Measurements from ENCODE around the gene RECK.
"Not testable (repeated sequence)": the region's sequence is repeated elsewhere in the genome, so short reads cannot be mapped to it uniquely, and the experiment has no call there.

RECK gene

DNA sequence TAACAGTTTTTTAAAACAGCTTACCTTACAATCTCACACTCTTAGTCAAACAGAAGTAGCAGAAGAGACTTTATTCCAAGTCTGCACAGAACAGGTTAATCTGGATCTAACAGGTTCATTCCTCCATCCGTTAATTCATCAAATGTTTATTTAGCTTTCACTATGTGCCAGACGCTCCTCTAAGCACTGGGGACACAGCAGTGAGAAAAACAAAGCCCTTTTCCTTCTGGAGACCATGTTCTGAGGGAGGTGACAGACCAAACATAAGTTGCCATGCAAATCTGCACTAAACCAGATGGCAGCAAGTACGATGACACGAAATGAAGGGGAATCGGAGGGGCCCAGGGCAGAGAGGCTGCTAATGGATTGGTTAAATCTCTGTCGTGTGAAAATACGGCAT, 82.8 kb downstream of the RECK start:
- no peak for DNase-seq

DNA sequence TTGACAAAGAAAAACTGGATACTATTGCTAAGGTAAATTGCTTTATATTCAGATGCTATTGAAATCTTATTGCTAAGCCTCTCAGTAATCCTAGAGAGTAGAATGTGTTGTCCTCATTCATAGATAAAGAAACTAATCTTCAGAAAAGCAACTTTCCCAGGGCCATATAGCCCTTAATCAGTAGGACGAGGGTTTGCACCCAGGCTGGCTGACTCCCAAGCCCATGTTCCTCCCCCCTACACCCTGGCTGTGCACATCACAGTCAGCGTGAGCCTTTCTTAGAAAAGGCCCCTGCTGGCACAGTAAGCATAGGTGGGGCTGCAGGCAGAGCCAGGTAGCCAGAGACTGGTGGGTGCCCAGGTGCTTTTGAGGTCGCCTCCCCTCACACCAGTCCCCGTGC, 84.0 kb downstream of the RECK start:
- DNase-seq, result no peak

DNA sequence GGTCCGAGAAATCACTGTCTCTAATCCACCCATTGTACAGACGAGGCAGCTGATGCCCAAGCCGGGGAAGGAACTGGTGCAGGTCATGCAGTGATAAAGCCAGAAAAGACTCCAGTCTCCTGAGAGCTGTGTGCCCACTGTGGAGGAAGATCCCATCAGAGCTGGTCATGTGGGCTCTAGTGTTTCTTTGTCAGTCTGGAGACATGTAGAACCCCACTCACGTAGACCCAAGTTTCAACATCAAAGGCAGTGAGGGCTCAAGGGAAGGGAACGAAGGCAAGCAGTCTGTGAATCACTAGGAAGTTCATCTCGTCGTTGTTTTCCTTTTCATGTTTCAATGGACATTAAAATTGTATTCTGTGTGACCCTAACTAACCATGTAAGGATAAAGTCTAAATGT, 85.3 kb downstream of the RECK start:
- DNase-seq, result no peak

DNA sequence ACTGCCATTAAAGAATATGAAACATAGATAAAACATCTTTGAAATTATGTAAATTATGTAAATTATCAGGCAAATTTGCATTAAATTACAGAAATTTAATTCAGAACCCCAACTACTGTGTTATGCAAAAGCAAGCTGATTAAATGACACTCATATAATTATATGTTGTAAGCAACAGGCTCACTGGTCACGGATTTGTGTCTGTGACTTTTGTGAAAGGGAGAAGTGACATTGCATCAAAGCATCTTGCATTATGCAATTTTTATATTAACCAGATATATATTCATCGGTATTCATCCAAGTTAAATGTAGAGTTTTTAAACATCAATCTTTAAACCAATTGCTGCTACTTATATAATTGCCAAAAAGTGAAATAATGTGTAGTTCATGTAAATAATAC, 86.8 kb downstream of the RECK start:
- no peak for DNase-seq

DNA sequence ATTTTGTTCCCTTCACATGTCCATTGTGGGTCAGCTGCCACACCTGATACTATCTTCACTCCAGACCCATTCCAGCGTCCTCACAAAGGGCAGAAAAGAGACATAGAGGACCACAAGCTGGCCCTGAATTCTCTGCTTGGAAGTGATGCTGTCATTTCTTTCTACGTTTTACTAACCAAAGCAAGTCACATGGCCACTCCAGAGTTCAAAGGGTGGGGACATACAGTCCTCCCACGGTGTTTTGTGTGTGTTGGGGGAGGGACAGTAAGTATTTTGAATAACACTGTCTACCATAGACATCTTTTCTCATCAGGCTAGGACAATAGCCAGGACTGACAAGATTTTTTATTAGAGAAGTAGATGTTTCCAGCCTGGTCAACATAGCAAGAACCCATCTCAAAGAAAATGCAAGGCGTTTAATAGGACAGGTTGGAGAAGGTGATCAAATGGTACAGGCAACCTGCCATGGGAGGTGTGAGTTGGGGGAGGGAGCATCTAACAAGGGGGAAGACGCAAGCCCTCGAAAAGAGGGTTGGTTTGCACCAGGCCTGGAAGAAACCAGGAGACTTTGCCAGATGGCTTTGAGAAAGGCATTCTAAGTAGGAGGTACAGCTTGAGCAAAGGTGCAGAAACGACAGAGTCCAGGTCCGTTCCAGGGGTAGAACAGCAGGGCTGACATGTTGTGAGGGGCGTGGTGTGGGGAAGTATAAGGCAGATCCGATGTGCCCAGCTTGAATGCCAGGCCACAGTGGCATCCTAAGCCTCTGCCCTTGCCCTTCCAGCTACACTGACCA, 88.5 kb downstream of the RECK start:
- DNase-seq, result no peak

DNA sequence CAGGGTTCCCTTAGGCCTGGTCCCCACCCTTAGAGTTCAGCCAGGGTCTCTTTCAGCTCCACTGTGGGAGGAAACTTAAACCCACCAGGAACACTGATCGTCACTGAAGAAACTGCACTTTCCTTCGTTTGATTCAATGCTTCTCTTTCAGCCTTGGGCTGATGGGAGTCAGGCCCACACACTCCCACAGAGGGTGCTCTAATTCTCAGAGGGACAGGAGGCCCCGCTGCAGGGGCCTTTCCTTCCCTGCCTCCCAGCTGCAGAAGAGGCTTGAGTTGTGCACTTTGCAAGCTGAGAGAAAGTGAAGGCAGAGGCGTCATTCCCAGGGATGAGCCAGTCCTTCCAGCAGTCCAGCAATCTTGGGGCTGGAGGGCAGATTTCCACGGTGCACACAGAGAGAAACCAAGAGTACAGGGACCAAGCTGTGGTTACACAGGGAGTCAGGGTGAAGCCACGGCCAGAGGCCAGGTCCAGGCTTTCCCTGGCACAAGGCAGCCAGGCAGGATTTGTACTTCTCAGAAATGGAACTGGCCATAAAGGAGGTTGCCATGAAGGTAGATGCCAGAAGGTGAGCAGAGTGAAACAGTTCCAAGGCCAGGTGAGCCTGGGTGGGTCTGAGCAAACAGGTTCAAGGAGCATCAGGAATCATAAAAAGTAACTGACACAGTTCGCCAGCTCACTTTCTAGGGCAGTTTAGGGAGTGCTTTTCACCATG, 89.5 kb downstream of the RECK start:
- DNase-seq, result no peak

DNA sequence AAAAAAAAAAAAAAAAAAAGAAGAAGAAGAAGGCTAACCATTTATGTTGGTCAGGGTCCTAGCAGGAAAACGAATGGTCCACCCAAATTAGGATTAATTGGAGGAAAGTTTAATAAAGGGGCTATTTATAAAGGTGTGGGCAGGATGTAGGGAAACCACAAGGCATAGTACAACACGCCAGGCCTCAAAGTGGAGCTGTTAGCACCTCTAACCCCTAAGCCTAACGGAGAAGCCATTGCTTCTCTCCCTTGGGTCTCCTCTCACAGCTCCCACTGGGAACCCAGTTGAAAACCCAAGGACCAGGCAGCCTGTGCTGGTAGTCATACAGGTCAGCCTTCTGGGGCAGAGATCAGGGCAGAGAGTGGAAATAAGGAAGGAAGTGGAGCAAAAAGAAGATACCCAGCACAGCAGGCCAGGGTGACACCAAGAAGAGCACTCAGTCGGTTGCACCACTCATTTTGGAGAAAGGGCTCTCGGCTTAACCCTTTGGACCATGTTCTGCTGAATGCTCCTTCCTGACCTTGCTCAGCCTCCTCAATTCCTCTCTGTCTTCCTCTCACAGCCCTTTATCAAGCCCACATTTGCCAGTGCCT, 91.0 kb downstream of the RECK start:
- no peak for DNase-seq

DNA sequence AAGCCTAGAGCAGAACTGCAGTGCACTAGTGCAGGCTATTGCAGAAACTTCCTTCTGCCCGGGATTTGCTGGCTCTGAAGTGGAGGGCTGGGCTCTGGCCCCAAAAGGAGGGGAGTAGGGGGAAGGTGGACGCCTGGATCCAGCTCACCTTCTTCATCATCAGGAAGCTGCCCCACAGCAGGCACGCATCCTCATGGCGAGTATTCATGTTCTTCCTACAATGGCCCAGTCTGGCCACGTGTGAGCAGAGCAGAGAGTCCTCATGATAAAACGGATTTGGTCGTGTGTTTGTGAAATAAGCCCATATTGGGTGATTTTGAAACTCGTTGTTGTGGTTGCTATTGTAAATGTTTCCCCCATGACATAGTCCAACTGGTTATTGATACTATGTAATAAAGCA, 91.6 kb downstream of the RECK start:
- DNase-seq, result no peak

DNA sequence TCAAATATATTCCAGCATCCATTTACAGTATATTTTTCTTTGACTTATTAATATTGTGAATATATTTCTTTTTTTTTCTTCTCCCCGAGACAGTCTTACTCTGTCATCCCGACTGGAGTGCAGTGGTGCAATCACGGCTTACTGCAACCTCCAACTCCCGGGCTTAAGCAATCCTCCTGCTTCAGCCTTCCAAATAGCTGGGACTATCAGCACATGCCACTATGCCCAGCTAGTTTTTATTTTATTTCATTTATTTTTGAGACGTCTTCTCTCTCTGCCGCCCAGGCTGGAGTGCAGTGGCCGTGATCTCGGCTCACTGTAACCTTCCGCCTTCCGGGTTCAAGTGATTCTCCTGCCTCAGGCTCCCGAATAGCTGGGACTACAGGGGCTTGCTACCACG, 92.4 kb downstream of the RECK start:
- DNase-seq, result no peak

DNA sequence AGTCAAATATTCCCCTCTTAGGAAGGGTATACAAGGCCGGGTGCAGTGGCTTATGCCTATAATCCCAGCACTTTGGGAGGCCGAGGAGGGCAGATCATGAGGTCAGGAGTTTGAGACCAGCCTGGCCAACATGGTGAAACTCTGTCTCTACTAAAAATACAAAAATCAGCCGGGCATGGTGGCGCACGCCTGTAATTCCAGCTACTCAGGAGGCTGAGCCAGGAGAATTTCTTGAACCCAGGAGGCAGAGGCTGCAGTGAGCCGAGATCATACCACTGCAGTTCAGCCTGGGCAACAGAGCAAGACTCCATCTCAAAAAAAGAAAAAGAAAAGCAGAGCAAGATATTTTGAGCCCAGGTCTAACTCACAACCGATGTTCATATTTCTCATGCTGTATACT, 95.0 kb downstream of the RECK start:
- DNase-seq, result not testable (repeated sequence)

DNA sequence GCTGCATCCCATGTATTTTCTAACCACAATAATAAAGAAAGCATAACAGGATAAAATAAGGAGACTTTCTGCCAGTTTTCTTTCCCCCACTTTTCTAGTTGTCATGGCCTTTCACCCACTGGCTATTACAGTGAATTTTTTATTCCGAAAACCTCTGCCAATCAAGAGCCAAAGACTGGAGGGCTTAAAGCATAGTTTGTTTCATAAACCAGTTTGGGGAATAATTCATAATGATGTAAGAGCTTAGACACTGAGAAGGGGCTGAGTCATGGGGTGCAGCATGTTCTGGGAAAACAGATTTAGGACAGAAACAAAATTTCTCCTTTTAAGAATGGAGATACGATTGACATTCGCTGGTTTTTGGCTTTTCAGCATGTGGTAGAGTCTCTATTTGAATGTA, 95.4 kb downstream of the RECK start:
- no peak for DNase-seq

DNA sequence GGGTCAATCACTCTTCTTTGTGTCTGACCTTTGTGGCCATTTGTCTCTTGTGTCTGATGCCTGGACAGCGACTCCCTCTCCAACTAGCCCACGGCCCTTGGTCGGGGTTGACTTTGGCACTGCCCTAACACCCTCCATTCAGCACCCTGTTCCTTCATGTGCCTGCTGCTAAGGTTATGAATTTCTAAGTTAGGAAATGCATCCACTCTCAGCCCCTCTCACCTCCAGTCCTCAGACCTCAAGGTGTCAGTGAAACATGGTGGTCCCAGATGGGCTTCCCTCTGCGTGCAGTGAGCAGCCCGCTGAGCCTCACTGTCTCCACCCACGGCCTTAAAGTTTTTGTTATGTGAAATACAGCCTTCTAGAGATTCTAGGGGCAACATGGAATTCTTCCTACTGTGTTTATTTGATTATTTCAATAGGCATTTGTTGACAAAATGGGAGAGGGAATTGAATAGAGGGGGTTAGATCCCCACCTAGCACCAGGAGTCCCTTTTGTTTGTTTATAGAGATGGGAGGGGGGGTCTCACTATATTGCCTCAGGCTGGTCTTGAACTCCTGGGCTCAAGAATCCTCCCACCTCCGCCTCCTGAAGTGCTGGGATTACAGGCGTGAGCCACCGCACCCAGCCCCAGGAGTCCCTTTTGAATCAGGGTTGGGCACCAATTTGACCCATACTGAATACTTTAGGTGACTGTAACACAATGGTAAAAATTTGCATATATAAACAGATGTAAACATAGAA, 98.2 kb downstream of the RECK start:
- DNase-seq, result no peak

DNA sequence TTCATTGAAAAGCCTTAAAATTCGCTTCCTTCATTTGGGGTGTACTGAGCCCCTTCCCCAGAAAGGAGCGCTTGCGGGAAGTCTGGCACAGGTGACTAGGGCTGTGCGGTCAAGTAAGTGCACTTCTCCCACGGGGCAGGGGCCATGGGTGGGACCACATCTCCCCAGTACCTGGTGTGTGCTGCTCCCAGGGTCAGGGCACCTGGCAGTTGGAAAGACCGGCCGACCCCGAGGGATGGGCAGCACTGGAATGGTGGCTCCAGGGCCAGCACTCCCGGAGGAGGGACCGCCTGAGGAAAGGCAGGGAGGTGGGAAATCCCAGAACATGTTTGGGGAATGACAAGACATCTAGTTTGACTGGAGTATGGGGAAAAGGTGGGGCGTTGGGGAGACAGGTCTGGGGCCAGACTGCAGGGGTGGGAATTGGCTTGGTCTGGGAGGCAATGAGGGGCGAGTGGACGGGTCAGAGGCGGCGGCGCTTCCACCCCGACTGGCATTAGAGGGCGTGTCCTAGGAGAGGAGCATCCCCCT, 99.1 kb downstream of the RECK start:
- no peak for DNase-seq

DNA sequence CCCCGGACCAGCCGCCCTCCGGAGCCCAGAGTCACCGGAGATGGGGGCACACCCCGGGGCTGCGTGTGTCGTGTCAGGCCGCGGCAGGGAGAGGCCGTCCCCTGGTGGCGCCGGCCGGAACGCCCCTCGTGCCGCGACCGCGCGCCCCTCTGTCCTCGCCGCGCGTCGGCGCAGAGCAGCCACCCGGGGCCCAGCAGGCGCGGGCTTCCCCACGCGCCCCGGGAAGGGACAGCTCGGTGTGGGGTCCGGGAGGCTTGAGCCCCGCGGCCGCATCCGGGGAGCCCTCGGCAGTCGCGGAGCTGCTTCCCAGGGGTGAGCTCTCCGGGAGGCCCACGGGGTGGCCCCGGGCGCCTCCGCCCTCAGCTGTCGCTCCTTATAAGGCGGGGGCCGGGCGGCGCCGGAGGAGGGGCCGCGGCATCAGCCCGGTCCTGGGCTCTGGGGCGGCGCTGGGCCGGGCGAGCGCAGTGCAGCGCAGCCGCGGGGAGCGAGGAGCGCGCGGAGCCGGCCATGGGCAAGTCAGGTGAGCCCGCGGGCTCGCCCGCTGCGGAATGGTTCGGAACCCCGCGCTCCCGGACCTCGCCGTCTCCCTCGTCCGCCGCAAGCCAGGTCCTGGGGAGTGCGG, 99.7 kb downstream of the RECK start, which contains the start of gene GLIPR2:
Gene GLIPR2, plus strand, starts transcription at position 462 of the 622 bp plus-strand sequence. Its CDS starts 46 bp downstream, at position 508.
- no peak for DNase-seq

DNA sequence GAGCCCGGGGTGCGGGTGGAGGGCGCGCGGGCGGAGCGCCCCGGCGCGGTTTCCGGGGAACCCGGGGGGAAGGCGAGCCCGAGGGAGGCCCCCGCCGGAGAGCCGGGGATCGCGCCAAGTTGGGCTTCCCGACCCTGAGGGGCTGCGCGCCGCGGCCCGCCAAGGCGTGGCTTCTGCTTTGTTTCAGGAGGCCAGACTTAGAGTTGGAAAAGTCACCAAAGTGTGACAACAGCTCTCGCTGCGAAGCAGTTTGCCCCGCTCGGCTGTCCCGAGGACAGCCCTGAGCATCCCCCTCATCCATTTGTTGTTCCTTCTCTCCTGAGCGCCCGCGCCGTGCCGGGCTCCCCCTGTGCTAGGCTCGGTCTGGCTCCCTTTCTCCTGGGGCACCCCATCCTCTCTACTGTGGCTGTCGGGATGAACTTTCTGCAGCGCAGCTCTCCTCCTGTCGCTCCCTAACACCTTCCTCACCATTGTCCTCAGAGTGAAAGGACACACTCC, 100.2 kb downstream of the RECK start:
- no peak for DNase-seq

DNA sequence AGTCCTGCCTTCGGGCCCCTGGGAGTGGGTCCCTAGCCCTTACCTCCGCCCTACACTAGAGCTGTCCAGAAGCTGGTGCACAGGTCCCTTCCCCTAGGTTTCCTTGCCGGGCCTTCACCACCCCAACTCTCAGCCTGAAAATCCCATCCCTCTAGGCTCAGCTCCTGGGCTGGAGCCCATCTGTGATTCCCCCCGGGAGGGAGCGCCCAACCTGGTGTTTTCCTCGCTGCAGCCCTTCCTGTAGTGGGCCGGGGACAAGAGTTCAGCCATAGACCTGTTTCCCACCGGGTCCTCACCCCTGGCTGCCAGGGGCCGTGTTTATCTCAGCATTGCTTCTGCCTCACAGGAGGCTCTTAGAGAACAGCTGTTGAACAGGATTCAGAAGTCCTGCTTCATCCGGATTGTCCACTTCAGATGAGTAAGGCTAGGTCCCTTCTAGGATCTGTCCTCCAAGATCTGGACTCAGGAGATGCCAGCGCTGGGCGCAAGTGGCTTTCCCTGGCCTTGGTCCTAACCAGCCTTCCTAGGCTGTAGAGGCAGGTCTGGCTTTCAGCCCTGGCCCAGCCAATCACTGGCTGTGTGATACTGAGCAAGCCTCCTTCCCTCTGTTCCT, 100.8 kb downstream of the RECK start:
- DNase-seq, result no peak

DNA sequence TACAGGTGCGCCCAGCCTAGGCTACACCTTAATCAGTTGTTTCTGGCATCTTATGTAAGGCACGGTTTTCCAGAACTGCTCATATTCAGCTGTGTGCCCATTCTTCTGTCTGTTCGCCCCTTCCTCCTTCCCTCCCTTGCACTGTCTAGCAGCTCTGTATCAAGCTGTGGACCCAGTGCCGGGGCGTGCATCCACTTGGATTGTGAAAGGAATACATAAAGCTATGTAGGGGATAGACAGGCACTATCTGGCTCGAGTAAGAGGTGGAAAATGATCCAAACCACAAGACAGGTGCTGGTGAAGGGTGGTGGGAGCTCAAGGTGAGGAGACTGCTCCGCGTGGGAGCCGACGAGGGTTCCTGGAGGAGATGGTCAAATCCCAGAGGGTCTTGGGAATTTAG, 101.8 kb downstream of the RECK start:
- DNase-seq, result no peak

DNA sequence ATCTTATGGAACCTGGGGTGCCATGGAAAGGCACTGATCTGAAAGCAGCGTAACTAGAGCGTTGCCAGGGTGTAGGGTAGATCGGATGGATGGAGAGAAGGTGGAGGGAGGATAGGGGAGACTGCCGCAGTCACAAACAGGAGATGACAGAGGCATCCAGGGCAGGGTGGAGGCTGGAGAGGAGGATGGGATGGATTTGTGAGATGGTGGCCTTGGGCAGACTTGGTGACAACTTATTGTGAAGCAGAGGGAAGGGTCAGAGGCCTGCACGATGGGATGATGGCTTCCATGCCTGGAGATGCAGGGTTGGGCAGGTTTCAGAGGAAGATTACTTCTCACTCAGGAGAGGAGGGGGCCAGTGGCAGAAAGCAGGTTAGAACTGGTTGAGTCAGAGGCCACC, 102.2 kb downstream of the RECK start:
- no peak for DNase-seq

DNA sequence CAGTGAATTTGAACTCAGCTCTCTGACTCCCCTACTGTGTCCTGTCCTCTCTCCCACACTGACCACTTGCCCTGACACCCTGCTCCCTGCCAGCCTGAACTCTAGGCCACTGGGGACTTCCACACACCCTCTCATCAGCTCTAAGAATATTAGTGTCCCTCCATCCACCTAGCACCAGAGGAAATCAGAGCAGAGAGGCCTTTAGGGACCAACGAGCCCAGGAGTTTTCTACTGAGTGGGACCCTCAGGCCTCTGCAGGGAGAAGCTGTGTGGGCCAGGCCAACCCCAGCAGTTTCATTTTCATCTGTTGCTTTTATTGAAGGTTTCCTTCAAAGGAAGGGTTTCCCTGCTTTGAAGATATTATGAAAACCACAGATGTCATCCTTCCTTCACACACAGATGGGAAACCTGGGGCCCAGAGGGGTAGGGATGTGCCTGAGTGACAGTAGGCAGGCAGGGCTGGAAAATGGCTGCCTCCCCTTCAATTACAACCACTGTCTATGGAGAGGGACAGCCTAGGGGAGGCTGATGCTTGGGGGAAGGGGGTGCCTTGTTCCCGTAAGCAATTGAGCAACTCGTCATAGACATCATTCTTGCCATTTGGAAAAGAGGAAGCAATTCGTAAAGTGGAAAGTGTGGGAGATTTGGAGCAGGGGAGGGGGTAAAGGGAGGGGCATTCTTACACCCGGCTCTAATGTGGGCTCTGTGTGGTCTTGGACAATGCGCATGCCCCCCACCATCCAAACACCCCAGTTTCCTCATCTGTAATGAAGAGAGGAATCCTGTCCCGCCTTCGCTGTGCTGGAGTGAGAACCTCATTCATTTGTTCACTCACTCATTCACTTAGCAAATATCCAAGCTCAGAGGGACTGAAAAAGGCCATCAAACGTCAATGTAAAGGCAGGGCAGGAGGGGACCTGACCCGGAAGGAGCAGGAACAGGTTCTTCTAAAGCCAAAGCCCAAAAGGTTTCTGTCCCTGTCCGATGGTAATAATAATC, 103.7 kb downstream of the RECK start:
- no peak for DNase-seq

DNA sequence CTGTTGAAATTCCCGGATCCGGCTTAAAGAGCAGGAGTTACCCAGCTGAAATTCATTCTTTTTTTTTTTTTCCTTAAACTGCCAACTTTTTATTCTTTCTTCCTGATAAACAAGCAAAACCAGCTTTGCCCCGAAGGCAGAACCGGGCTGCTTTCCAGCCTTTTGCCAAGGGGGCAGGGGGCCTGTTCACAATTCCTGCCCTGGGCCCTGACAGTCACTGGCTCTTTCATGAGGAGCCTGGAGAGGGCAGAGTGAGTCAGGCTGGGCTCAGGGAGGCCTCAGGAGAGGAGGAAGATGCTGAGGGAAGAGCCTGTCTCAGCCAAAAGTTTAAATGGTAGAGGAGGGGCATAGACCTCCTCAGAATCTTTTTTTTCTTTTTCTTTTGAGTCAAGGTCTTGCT, 104.6 kb downstream of the RECK start:
- no peak for DNase-seq

DNA sequence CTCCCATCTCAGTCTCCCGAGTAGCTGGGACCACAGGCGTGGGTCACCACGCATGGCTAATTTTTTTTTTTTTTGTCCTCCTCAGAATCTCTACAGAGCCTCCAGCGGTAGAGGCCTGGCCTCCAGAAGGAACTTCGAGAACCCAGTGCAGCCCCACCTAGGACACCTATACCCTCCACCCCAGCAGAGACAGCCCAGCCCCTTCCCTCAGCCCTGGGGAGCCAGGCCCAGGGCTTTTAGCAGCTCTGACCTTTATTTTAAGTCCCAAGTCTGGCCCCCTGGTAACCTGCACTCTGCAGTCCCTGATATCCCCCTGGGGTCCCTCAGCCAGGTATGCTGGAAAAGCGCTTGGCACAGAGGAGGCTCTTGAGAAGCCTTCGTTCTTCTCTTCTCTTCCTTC, 105.0 kb downstream of the RECK start:
- no peak for DNase-seq
